Bronchial smooth muscle cell (primary cell): ENCODE results near the gene ANKRD36C. TPM values are rescaled to one million over a fixed set of nuclear protein-coding genes. Genes with fewer than 3 reads are reported as not detected.

ENCODE experiments used
- total RNA-seq: library from RNA; depleted of rRNA; stranded (reverse); fragments of >200 nt; gene quantifications from 2 replicates; pipeline ENCODE4 v1.2.1, GENCODE V29; 2014

The ANKRD36C gene
- 24.7 and 25.8 TPM in 2 replicates for total RNA-seq

DNA sequence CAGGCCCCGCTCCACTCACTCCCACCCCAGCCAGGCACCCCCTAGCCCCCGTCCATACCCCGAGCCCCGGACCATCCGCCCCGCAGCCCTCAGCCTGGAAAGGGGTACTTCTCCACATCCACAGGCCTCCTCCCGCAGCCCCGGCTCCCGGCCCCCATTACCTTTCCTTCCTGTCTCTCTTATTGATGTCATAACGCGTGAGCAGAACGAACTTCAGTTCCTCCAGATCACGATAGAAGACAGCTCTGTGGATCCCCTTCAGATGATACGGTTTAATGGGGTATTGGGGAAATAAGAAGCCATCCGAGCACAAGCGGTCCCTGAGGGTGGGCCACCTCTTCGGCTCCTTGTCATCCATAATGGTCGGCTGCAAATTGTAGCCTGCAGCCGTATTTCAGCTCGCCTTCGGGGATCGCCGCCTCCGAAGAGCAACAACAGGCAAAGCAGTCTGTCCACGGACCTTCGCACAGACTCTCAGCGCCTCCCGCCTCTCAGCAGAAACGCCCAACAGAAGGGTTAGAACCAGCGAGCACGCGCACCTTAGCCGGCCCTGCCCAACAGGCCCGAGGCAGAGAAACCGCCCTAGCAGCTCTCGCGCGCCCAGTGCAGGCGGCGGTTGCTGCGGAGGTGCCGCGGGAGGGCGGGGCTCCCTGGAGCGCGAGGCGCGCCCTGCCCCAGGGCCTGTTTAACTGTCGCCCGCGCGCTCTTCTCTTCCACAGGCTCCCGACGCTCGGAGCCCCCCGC, at the start of gene ANKRD36C:
Gene ANKRD36C, minus strand, starts transcription at position 474 of the 744 bp plus-strand sequence. Its CDS starts 116 bp downstream, at position 358.

DNA sequence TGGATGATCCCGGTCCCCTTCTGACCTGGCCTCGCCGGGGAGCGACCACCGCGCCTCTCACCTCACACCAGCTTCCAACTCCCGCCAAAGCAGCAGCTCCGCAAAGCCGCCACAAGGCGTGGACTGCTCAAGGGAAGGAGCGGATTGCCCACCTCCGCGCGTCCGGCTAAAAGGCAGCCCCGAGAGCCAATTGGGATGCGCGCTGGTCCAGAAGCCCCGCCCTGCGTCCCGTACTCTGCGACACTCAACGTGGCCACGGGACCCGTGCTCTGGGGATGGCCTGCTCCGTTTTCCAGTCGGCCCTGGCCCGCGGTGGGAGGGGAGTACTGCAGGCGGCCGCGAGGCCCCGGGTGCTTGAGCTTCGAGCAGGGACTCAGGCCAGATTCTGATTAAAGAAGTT, 43.2 kb upstream of the ANKRD36C start, which contains the start of gene GPAT2:
Gene GPAT2, minus strand, starts transcription at position 125 of the 400 bp plus-strand sequence. CDS start 2,557 bp downstream, outside the sequence.

Other genes starting within 250 kb of the ANKRD36C start
- 0.79 and 1.0 TPM in 2 replicates for gene GPAT2, start 43.1 kb upstream of the ANKRD36C start, total RNA-seq
- not detected in 2 replicates for gene ADRA2B, start 124.7 kb upstream of the ANKRD36C start, total RNA-seq
- not detected in 2 replicates for gene ASTL, start 146.7 kb upstream of the ANKRD36C start, total RNA-seq
- gene DUSP2, start 153.6 kb upstream of the ANKRD36C start, total RNA-seq = 0.94 and 1.1 TPM in 2 replicates
- 70.5 and 81.0 TPM in 2 replicates for gene STARD7, start 217.0 kb upstream of the ANKRD36C start, total RNA-seq